Measurements from ENCODE around the gene TRIAP1. TPM values are rescaled to one million over a fixed set of nuclear protein-coding genes. Genes with fewer than 3 reads are reported as not detected.

The TRIAP1 gene
- total RNA-seq: 17.5 and 47.0 TPM in 2 replicates

GRCh38 chr12:120445911-120446843 lies at the start of gene TRIAP1, which contains the start of gene GATC:
TSS of gene TRIAP1 (minus strand) at chr12:120446384. CDS start at chr12:120446372, 12 bp downstream.
TSS of gene GATC (plus strand) at chr12:120446444. CDS start at chr12:120446481, 37 bp downstream.

GRCh38 chr12:120469450-120470149 lies 23.4 kb upstream of the TRIAP1 start, which contains the start of gene SRSF9:
TSS of gene SRSF9 (minus strand) at chr12:120469748. CDS start at chr12:120469609, 139 bp downstream.

GRCh38 chr12:120437735-120438494 lies 8.3 kb downstream of the TRIAP1 start, which contains the start of gene COX6A1:
TSS of gene COX6A1 (plus strand) at chr12:120438113. CDS start at chr12:120438127, 14 bp downstream.

Other genes starting within 250 kb of the TRIAP1 start
- 3,129 and 4,573 TPM in 2 replicates for gene RPLP0, start 245.3 kb downstream of the TRIAP1 start, total RNA-seq
- 15.8 and 60.2 TPM in 2 replicates for gene PXN, start 180.7 kb downstream of the TRIAP1 start, total RNA-seq
- under 0.01 TPM in 2 replicates for gene RNU4-2, start 154.5 kb downstream of the TRIAP1 start, total RNA-seq
- gene RNU4-1, start 153.1 kb downstream of the TRIAP1 start, total RNA-seq: under 0.01 TPM in 1 of 2 replicates, not detected in the other
- 0.96 and 2.8 TPM in 2 replicates for gene SIRT4, start 144.1 kb downstream of the TRIAP1 start, total RNA-seq
- not detected in 2 replicates for gene PLA2G1B, start 118.6 kb downstream of the TRIAP1 start, total RNA-seq
- gene MSI1, start 77.2 kb downstream of the TRIAP1 start, total RNA-seq: not detected in 2 replicates
- 729 and 777 TPM in 2 replicates for gene COX6A1, start 8.3 kb downstream of the TRIAP1 start, total RNA-seq
- gene GATC, start 60 bp upstream of the TRIAP1 start, total RNA-seq: 18.4 and 24.0 TPM in 2 replicates
- gene SRSF9, start 23.4 kb upstream of the TRIAP1 start, total RNA-seq: 167 and 251 TPM in 2 replicates
- gene DYNLL1, start 49.7 kb upstream of the TRIAP1 start, total RNA-seq: 169 and 450 TPM in 2 replicates
- 30.9 and 36.4 TPM in 2 replicates for gene COQ5, start 82.8 kb upstream of the TRIAP1 start, total RNA-seq
- gene RNF10, start 88.0 kb upstream of the TRIAP1 start, total RNA-seq: 95.3 and 136 TPM in 2 replicates
- 32.1 and 99.1 TPM in 2 replicates for gene POP5, start 135.0 kb upstream of the TRIAP1 start, total RNA-seq
- gene CABP1, start 194.2 kb upstream of the TRIAP1 start, total RNA-seq: 10.7 and 16.1 TPM in 2 replicates
- gene MLEC, start 240.8 kb upstream of the TRIAP1 start, total RNA-seq: 165 and 193 TPM in 2 replicates